Fibroblast of lung (primary cell): ENCODE data around the gene PARP11. TPM values are rescaled to one million over a fixed set of nuclear protein-coding genes. Genes with fewer than 3 reads are reported as not detected.

Experiments used
- DNase-seq, 2 donors: peaks; one replicate each; pipeline versions ENCODE4 v3.0.0 to v3.0.0-alpha.2; 2010; ENCODE audit warnings: low read depth in 2 of 2
- H2AFZ ChIP-seq: 2 replicates; pipeline ENCODE4 v1.5.1; 2012; ENCODE audit warnings: low read length, control low read depth, inconsistent platforms
- H3K27ac ChIP-seq: 2 replicates; pipeline ENCODE4 v1.5.1; 2011; ENCODE audit warnings: low read length, control low read depth; ENCODE audit not compliant: insufficient read depth
- H3K27me3 ChIP-seq: 2 replicates; pipeline ENCODE4 v1.5.1; 2011; ENCODE audit warnings: mild to moderate bottlenecking, low read length; ENCODE audit not compliant: control insufficient read depth, insufficient read depth
- H3K36me3 ChIP-seq: 2 replicates; pipeline ENCODE4 v1.5.1; 2011; ENCODE audit warnings: low read length; ENCODE audit not compliant: control insufficient read depth, insufficient read depth
- H3K4me1 ChIP-seq: 2 replicates; pipeline ENCODE4 v1.5.1; 2011; ENCODE audit warnings: low read length; ENCODE audit not compliant: control insufficient read depth, insufficient read depth; ENCODE audit errors: extremely low read depth
- H3K4me2 ChIP-seq: 2 replicates; pipeline ENCODE4 v1.5.1; 2011; ENCODE audit warnings: low read length, control low read depth; ENCODE audit not compliant: insufficient read depth; ENCODE audit errors: extremely low read depth
- H3K4me3 ChIP-seq, 4 experiments: fragments of 200-600 bp in 1 of 4; sonication (generic) in 1 of 4; replicated peaks in 1 of 4; 2 replicates each; pipeline ENCODE4 v1.5.1; 2011 to 2016; ENCODE audit warnings: low read length in 4 of 4, low read depth in 3 of 4, mild to moderate bottlenecking in 3 of 4, control low read depth in 2 of 4, inconsistent platforms in 1 of 4, mixed read lengths in 1 of 4; ENCODE audit not compliant: insufficient read depth in 1 of 4; ENCODE audit errors: control extremely low read depth in 1 of 4
- H3K79me2 ChIP-seq: 2 replicates; pipeline ENCODE4 v1.5.1; 2012; ENCODE audit warnings: mild to moderate bottlenecking, low read length, inconsistent platforms; ENCODE audit not compliant: control insufficient read depth, insufficient read depth
- H3K9ac ChIP-seq: 2 replicates; pipeline ENCODE4 v1.5.1; 2011; ENCODE audit warnings: mild to moderate bottlenecking, low read length, control low read depth; ENCODE audit not compliant: insufficient read depth
- H3K9me3 ChIP-seq: 2 replicates; pipeline ENCODE4 v1.5.1; 2012; ENCODE audit warnings: low read depth, low read length; ENCODE audit not compliant: control insufficient read depth, insufficient read depth
- H4K20me1 ChIP-seq: 2 replicates; pipeline ENCODE4 v1.5.1; 2011; ENCODE audit warnings: low read length; ENCODE audit not compliant: control insufficient read depth, insufficient read depth; ENCODE audit errors: extremely low read depth
- EZH2 ChIP-seq: IDR thresholded peaks from 2 replicates; pipeline ENCODE4 v1.5.1; 2012; ENCODE audit warnings: low read length, control low read depth, mild to moderate bottlenecking; ENCODE audit errors: missing control alignments
- polyA plus RNA-seq, 2 donors: library from polyadenylated mRNA; depleted of rRNA in 1 of 2; stranded (reverse) in 1 of 2; unstranded in 1 of 2; fragments of >200 nt; gene quantifications; 2 replicates each; pipeline ENCODE4 v1.2.1, GENCODE V29; 2011 to 2012; ENCODE audit warnings: missing spikeins in 1 of 2
- total RNA-seq: library from RNA; depleted of rRNA; stranded (reverse); fragments of >200 nt; gene quantifications from 2 replicates; pipeline ENCODE4 v1.2.1, GENCODE V29; 2014
- TF ChIP-seq, protein P1 (sequence below), 2 donors: IDR thresholded peaks in 1 of 2; conservative IDR thresholded peaks in 1 of 2; 1 replicate in 1 of 2; 2 replicates in 1 of 2; pipeline ENCODE4 v1.5.1; 2011 to 2012; ENCODE audit warnings: low read length in 2 of 2, control low read depth in 1 of 2, inconsistent platforms in 1 of 2, low read depth in 1 of 2, mild to moderate bottlenecking in 1 of 2

The PARP11 gene
- total and polyA plus RNA-seq, 2 donors (not counting 1 experiment from before 2014, with no cell fraction given), result 6.6 to 8.9 TPM

DNA sequence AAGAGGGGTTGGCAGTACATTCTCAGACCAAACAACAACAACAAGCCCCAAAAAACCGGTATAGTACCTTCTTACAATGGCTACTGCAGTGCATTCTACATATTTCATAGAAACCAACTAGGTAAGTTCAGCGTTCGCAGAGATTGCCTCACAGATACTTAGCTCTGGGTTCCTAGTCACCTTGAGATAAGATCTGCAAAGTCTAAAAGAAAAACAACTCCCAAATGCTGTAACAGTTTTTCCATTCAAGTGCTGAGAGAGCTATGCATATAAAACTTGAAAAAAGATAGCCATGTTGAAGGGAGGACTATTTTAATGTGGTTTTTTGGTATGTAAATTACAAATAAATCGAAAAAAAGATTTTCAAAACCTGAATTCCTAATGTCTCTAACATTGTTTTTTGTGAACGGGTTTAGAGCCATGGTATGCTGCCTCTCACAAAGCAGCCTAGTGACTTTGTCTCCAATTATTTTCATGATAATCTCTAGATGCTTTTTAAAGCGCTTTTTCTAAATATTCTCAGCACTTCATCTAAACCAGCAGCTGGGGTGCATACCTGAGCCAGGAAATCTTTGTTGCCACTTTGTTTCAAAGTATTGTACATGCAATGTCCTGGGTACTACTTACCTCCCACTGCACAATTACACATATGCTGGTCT, 63.7 kb downstream of the PARP11 start:
- no peak overlapping the region for H3K4me2 ChIP-seq
- H4K20me1 ChIP-seq, result no peaks in the 10 kb centered on the region
- no peaks in the 10 kb centered on the region for H3K36me3 ChIP-seq
- H3K9me3 ChIP-seq, result no peaks in the 10 kb centered on the region
- no peaks in the 10 kb centered on the region for H3K4me1 ChIP-seq
- no peak overlapping the region for H3K9ac ChIP-seq
- no peaks in the 10 kb centered on the region for H3K27me3 ChIP-seq
- peak in 1 of 2 donors; percentile 29 for DNase-seq
- no peaks in the 10 kb centered on the region for H3K79me2 ChIP-seq
- no peak overlapping the region for H2AFZ ChIP-seq
- H3K4me3 ChIP-seq, result no peak overlapping the region
- TF ChIP-seq, protein P1, sequence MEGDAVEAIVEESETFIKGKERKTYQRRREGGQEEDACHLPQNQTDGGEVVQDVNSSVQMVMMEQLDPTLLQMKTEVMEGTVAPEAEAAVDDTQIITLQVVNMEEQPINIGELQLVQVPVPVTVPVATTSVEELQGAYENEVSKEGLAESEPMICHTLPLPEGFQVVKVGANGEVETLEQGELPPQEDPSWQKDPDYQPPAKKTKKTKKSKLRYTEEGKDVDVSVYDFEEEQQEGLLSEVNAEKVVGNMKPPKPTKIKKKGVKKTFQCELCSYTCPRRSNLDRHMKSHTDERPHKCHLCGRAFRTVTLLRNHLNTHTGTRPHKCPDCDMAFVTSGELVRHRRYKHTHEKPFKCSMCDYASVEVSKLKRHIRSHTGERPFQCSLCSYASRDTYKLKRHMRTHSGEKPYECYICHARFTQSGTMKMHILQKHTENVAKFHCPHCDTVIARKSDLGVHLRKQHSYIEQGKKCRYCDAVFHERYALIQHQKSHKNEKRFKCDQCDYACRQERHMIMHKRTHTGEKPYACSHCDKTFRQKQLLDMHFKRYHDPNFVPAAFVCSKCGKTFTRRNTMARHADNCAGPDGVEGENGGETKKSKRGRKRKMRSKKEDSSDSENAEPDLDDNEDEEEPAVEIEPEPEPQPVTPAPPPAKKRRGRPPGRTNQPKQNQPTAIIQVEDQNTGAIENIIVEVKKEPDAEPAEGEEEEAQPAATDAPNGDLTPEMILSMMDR (conservative IDR thresholded peaks at IDR 0.05 in 1 of 2, IDR thresholded peaks at IDR 0.05 in 1 of 2; ENCODE audit: low read depth in 1 of 2, low read length in 2 of 2), result no peak
- TF ChIP-seq EZH2, result no peak
- no peak overlapping the region for H3K27ac ChIP-seq

DNA sequence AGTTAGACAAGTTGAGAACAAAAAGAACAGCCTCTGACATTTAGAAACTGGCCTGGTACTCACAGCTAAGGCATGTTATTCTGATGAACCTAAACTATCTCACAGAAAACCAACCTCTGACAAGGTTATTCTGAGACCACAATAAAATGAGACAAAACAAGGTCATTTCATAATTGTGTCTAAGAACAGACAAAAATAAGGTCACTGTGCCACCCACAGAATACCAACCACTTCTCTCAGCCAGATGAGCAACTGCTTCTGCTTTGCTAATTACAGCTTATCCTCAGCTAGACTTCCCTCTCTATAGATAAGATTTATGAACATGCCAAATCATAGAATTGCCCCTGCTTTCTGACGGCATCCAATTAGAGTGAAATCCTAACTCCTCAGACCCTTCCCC, 68.1 kb downstream of the PARP11 start:
- H3K27me3 ChIP-seq, result no peaks in the 10 kb centered on the region
- H2AFZ ChIP-seq, result no peak overlapping the region
- no peaks in the 10 kb centered on the region for H3K4me1 ChIP-seq
- no peaks in the 10 kb centered on the region for H3K79me2 ChIP-seq
- no peak for TF ChIP-seq EZH2
- TF ChIP-seq, protein P1 (conservative IDR thresholded peaks at IDR 0.05 in 1 of 2, IDR thresholded peaks at IDR 0.05 in 1 of 2; ENCODE audit: low read depth in 1 of 2, low read length in 2 of 2), result no peak
- H3K4me2 ChIP-seq, result no peak overlapping the region
- no peak overlapping the region for H3K27ac ChIP-seq
- no peak for DNase-seq
- no peak overlapping the region for H3K4me3 ChIP-seq
- H3K36me3 ChIP-seq, result no peaks in the 10 kb centered on the region
- H4K20me1 ChIP-seq, result no peaks in the 10 kb centered on the region
- H3K9ac ChIP-seq, result no peak overlapping the region
- H3K9me3 ChIP-seq, result no peaks in the 10 kb centered on the region

DNA sequence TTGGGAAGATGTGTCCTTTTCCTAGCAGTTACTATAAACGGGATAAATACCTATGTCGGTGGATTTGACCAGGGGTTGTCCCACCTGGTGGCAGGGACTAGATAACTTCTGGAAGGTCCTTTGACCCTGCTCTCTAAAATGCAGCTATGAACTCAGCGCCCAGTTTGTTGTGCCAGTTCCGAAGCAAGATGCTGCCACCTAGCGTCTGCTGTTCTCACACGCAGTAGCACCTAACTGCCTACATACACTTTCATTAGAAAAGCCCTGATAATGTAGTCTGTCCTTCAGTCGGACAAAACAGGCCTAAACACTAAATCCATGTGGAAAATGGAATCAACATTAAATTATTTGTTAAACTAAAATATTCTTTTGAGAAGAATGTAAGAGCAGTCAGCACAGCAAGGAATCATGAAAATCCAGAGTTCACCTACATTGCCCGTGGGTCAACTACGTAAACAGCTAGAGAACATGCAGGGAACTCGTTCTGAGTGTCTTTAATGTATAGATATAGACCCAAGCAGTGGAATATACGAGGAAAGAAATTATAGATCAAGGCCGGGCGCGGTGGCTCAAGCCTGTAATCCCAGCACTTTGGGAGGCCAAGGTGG, 69.2 kb downstream of the PARP11 start:
- peak; percentile 55 to 77 for DNase-seq
- H3K4me3 ChIP-seq, result no peak overlapping the region
- H3K79me2 ChIP-seq, result no peaks in the 10 kb centered on the region
- TF ChIP-seq, protein P1 (conservative IDR thresholded peaks at IDR 0.05 in 1 of 2, IDR thresholded peaks at IDR 0.05 in 1 of 2; ENCODE audit: low read depth in 1 of 2, low read length in 2 of 2), result peak; percentile 93 to 96
- no peak for TF ChIP-seq EZH2
- H3K36me3 ChIP-seq, result no peaks in the 10 kb centered on the region
- H3K4me2 ChIP-seq, result no peak overlapping the region
- H3K27ac ChIP-seq, result no peak overlapping the region
- H3K4me1 ChIP-seq, result no peaks in the 10 kb centered on the region
- H4K20me1 ChIP-seq, result no peaks in the 10 kb centered on the region
- no peak overlapping the region for H3K9ac ChIP-seq
- no peaks in the 10 kb centered on the region for H3K9me3 ChIP-seq
- H3K27me3 ChIP-seq, result no peaks in the 10 kb centered on the region
- H2AFZ ChIP-seq, result no peak overlapping the region
